PC-3 (cell line): ENCODE measurements around the gene PLIN3. TPM values are rescaled to one million over a fixed set of nuclear protein-coding genes. Genes with fewer than 3 reads are reported as not detected.
"Not testable (repeated sequence)": the region's sequence is repeated elsewhere in the genome, so short reads cannot be mapped to it uniquely, and the experiment has no call there.

Experiments used
- ATAC-seq: fragments of 200-7000 bp; cut with Tn5 transposase; 2 replicates; pipeline ENCODE4 v1.9.1; 2020; ENCODE audit warnings: mild to moderate bottlenecking, moderate library complexity
- BruUV-seq: library from RNA; stranded (reverse); fragments of 400-500 nt; replicated peaks from 2 replicates; lab custom pipeline; 2021; lab: Mats Ljungman, UMichigan
- CTCF ChIA-PET: fragments of 300-600 bp; sonication (Branson Sonifier 250); formaldehyde crosslinking; loops from one replicate; lab custom pipeline; 2022; ENCODE audit warnings: antibody characterized with exemption; lab: Charles Lee
- POLR2A ChIA-PET: fragments of 300-600 bp; sonication (Branson Sonifier 250); formaldehyde crosslinking; loops from one replicate; lab custom pipeline; 2022; ENCODE audit warnings: antibody characterized with exemption; ENCODE audit not compliant: unreplicated experiment; lab: Charles Lee
- DNase-seq: peaks from one replicate; pipeline ENCODE4 v3.0.0-alpha.2; 2015
- H2AFZ ChIP-seq: fragments of 300-600 bp; sonication (generic); 2 replicates; pipeline ENCODE4 v1.6.0; 2016; ENCODE audit warnings: antibody characterized with exemption, low read length
- H3F3A ChIP-seq: fragments of 300-600 bp; sonication (generic); one replicate; pipeline ENCODE4 v1.6.0; 2017; ENCODE audit warnings: antibody characterized with exemption, low read length, control low read depth, mild to moderate bottlenecking; ENCODE audit not compliant: unreplicated experiment
- H3K27ac ChIP-seq: fragments of 300-600 bp; sonication (generic); 2 replicates; pipeline ENCODE4 v1.5.1; 2016; ENCODE audit warnings: mild to moderate bottlenecking, low read length
- H3K27me3 ChIP-seq: fragments of 300-600 bp; sonication (generic); 2 replicates; pipeline ENCODE4 v1.6.1; 2016; ENCODE audit warnings: low read length, mixed read lengths
- H3K36me3 ChIP-seq: fragments of 300-600 bp; sonication (generic); 2 replicates; pipeline ENCODE4 v1.6.1; 2016; ENCODE audit warnings: low read depth, mixed run types, low read length, mixed read lengths
- H3K4me1 ChIP-seq: fragments of 300-600 bp; sonication (generic); 2 replicates; pipeline ENCODE4 v1.5.1; 2016; ENCODE audit warnings: low read length; ENCODE audit not compliant: insufficient read depth
- H3K4me2 ChIP-seq: fragments of 300-600 bp; sonication (generic); 2 replicates; pipeline ENCODE4 v1.6.0; 2016; ENCODE audit warnings: low read length
- H3K4me3 ChIP-seq: fragments of 300-600 bp; sonication (generic); 2 replicates; pipeline ENCODE4 v1.5.1; 2016; ENCODE audit warnings: mild to moderate bottlenecking, low read length, mixed read lengths
- H3K79me2 ChIP-seq: fragments of 300-600 bp; sonication (generic); 2 replicates; pipeline ENCODE4 v1.6.1; 2017; ENCODE audit warnings: low read length, mixed read lengths
- H3K9ac ChIP-seq: fragments of 300-600 bp; sonication (generic); 2 replicates; pipeline ENCODE4 v1.6.0; 2016; ENCODE audit warnings: mild to moderate bottlenecking, low read length
- H3K9me2 ChIP-seq: fragments of 300-600 bp; sonication (generic); replicated peaks from 2 replicates; pipeline ENCODE4 v1.6.1; 2016; ENCODE audit warnings: mixed run types, low read length, mixed read lengths
- H3K9me3 ChIP-seq: fragments of 300-600 bp; sonication (generic); 2 replicates; pipeline ENCODE4 v1.6.1; 2016; ENCODE audit warnings: low read length, mixed read lengths
- H4K20me1 ChIP-seq: fragments of 300-600 bp; sonication (generic); 2 replicates; pipeline ENCODE4 v1.6.1; 2016; ENCODE audit warnings: low read length, mixed read lengths
- EZH2 ChIP-seq: fragments of 300-600 bp; sonication (generic); IDR thresholded peaks from one replicate; pipeline ENCODE4 v1.6.1; 2017; ENCODE audit warnings: antibody characterized with exemption, mild to moderate bottlenecking, low read length; ENCODE audit not compliant: unreplicated experiment
- EZH2phosphoT487 ChIP-seq: fragments of 300-600 bp; sonication (generic); IDR thresholded peaks from 2 replicates; pipeline ENCODE4 v1.6.1; 2018; ENCODE audit warnings: mild to moderate bottlenecking, antibody characterized with exemption, low read length, borderline replicate concordance
- intact Hi-C: fragments of 100-400 bp; cut with micrococcal nuclease; formaldehyde crosslinking; loops from 2 replicates; pipeline ENCODE4 v1.9.0; 2023
- total RNA-seq: library from RNA; depleted of rRNA; stranded (reverse); fragments of >200 nt; gene quantifications from 2 replicates; pipeline ENCODE4 v1.2.3, GENCODE V29; 2014
- TF ChIP-seq, protein P1 (sequence below): fragments of 300-600 bp; sonication (generic); conservative IDR thresholded peaks from 2 replicates; pipeline ENCODE4 v1.5.1; 2017; ENCODE audit warnings: antibody characterized with exemption, low read depth, mild to moderate bottlenecking, low read length

The PLIN3 gene
- total RNA-seq, 1 experiment from 2014 or later = 136 TPM

DNA sequence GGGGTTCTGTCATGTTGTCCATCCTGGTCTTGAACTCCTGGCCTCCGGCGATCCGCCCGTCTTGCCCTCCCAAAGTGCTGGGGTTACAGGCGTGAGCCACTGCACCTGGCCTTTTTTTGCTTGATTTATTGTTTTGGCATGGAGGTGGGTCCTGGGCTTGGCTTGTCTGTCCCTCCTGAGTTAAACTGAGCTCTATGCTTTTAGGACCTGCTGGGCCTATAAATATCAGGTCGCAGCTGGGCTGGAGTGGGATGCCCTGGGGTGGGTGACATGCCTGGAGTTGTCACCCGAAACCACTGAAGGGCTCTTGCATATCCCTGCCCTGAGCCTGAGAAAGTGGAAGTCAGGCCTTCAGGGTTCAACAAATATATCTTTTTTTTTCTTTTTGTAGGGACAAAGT is 29.7 kb upstream of the PLIN3 start:
- Histone ChIP-seq H4K20me1 (no peaks in the 10 kb centered on the region), H3K79me2 (no peaks in the 10 kb centered on the region), H3K27me3 (no peaks in the 10 kb centered on the region), H3F3A (no peaks in the 10 kb centered on the region), H3K4me2 (no peak overlapping the region), H3K36me3 (no peaks in the 10 kb centered on the region), H3K9me3 (no peaks in the 10 kb centered on the region), H3K9me2 (no peaks in the 10 kb centered on the region), H3K9ac (no peak overlapping the region), H3K4me1 (peaks cover 4% of the 10 kb centered on the region; the same call in 1 of the 2 replicates), H3K27ac (no peak overlapping the region), H3K4me3 (no peak overlapping the region), H2AFZ (no peak overlapping the region)
- no TSS peak for BruUV-seq
- intact Hi-C loops = no loop called here
- ChIA-PET CTCF (no interaction called here), POLR2A (no interaction called here)
- DNase-seq (no peak), ATAC-seq (no peak)
- TF ChIP-seq EZH2phosphoT487 (no peak), EZH2 (no peak)
- TF ChIP-seq, protein P1, sequence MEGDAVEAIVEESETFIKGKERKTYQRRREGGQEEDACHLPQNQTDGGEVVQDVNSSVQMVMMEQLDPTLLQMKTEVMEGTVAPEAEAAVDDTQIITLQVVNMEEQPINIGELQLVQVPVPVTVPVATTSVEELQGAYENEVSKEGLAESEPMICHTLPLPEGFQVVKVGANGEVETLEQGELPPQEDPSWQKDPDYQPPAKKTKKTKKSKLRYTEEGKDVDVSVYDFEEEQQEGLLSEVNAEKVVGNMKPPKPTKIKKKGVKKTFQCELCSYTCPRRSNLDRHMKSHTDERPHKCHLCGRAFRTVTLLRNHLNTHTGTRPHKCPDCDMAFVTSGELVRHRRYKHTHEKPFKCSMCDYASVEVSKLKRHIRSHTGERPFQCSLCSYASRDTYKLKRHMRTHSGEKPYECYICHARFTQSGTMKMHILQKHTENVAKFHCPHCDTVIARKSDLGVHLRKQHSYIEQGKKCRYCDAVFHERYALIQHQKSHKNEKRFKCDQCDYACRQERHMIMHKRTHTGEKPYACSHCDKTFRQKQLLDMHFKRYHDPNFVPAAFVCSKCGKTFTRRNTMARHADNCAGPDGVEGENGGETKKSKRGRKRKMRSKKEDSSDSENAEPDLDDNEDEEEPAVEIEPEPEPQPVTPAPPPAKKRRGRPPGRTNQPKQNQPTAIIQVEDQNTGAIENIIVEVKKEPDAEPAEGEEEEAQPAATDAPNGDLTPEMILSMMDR = no peak

DNA sequence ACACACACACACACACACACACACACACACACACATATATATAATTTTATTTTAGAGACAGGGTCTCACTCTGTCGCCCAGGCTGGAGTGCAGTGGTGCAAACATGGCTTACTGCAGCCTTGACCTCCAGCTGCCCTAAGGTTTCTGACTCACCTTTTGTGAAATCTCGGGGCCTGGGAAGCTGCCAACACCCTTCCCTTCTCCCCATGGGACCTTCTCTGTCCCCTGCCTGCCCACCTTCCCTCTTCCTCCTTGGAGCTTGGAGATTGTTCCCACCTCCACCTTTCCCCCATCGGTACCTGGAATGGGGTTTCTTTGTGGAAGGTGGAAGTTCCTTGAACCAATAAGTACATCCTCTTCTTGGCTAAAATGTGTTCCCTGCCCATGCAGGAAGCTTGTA is 28.9 kb upstream of the PLIN3 start:
- intact Hi-C loops = no loop called here
- Histone ChIP-seq H3K4me1 (peaks cover 4% of the 10 kb centered on the region; the same call in 1 of the 2 replicates), H3K27me3 (no peaks in the 10 kb centered on the region), H3K9me3 (no peaks in the 10 kb centered on the region), H2AFZ (no peak overlapping the region), H3F3A (no peaks in the 10 kb centered on the region), H3K4me2 (0 out of 2 replicates have a peak overlapping the region, but pooled peaks have one; percentile 22), H3K27ac (no peak overlapping the region), H3K36me3 (no peaks in the 10 kb centered on the region), H3K9me2 (no peaks in the 10 kb centered on the region), H3K4me3 (no peak overlapping the region), H3K79me2 (no peaks in the 10 kb centered on the region), H4K20me1 (no peaks in the 10 kb centered on the region), H3K9ac (no peak overlapping the region)
- TF ChIP-seq EZH2 = no peak
- TF ChIP-seq EZH2phosphoT487 = no peak
- TF ChIP-seq, protein P1 = no peak
- POLR2A ChIA-PET = no interaction called here
- ATAC-seq (peak; percentile 35; the same call in 1 of the 2 replicates), DNase-seq (peak; percentile 66)
- BruUV-seq = no TSS peak
- CTCF ChIA-PET = no interaction called here

DNA sequence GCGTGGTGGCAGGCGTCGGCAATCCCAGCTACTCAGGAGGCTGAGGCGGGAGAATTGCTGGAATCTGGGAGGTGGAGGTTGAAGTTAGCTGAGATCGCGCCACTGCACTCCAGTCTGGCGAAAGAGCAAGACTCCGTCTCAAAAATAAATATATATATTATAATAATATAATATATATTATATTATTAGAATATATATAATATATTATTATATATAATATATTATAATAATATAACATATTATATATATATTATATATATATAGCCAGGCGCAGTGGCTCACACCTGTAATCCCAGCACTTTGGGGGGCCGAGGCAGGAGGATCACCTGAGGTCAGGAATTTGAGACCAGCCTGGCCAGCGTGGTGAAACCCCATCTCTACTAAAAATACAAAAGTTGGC is 25.5 kb upstream of the PLIN3 start:
- CTCF ChIA-PET, intact Hi-C loops, ATAC-seq, H3K36me3 ChIP-seq, H3K9me3 ChIP-seq, H3K27me3 ChIP-seq, BruUV-seq, H4K20me1 ChIP-seq, H2AFZ ChIP-seq, H3F3A ChIP-seq, H3K4me3 ChIP-seq, H3K4me2 ChIP-seq, H3K9ac ChIP-seq, H3K27ac ChIP-seq, POLR2A ChIA-PET, H3K9me2 ChIP-seq, H3K79me2 ChIP-seq, DNase-seq: not testable (repeated sequence)
- peaks cover 16% of the 10 kb centered on the region for H3K4me1 ChIP-seq
